Lower leg skin (tissue), 4 donors: ENCODE data around the gene CDCA5. TPM values are rescaled to one million over a fixed set of nuclear protein-coding genes. Genes with fewer than 3 reads are reported as not detected.

Experiments
- DNase-seq, 2 donors: peaks; one replicate each; pipeline ENCODE4 v3.0.0-alpha.2; 2019; ENCODE audit warnings: low spot score in 2 of 2
- H3K4me3 ChIP-seq: fragments of 200-600 bp; sonication (generic); 2 replicates; pipeline ENCODE4 v1.5.1; 2017; ENCODE audit warnings: mild to moderate bottlenecking, low read depth; ENCODE audit not compliant: poor library complexity, severe bottlenecking
- CTCF ChIP-seq, 3 donors: fragments of 450-650 bp; IDR thresholded peaks; one replicate each; pipeline ENCODE4 v1.5.1; 2016; ENCODE audit warnings: antibody characterized with exemption in 3 of 3, mild to moderate bottlenecking in 3 of 3, moderate library complexity in 2 of 3
- POLR2A ChIP-seq, 2 donors: fragments of 450-650 bp; IDR thresholded peaks; one replicate each; pipeline ENCODE4 v1.6.1; 2016 to 2017; ENCODE audit warnings: antibody characterized with exemption in 2 of 2, mild to moderate bottlenecking in 1 of 2, moderate library complexity in 1 of 2
- WGBS, 2 donors: methylation state at CpG; one replicate each; pipeline ENCODE4 v1.1.5; 2018; 5-methylcytosine and 5-hydroxymethylcytosine counted together
- intact Hi-C: fragments of 100-400 bp; cut with DNase I; formaldehyde crosslinking; loops from one replicate; pipeline ENCODE4 v1.15.0; 2023; ENCODE audit warnings: low total_unique reads
- total RNA-seq, 4 donors: library from RNA; depleted of rRNA; stranded (reverse); fragments of >200 nt; gene quantifications; one replicate each; pipeline ENCODE4 v1.1.0, GENCODE V29; 2016

CDCA5 gene
- total RNA-seq, 4 donors from 2014 or later, result 1.0 to 2.4 (median 1.7) TPM

- no peak overlapping the region for H3K4me3 ChIP-seq
- intact Hi-C loops, result no loop called here
- WGBS, 2 donors, result 73 to 87% methylated on average over 22 of the region's 22 CpGs
- TF ChIP-seq POLR2A (IDR thresholded peaks at IDR 0.05), result no peak
- TF ChIP-seq CTCF (IDR thresholded peaks at IDR 0.05), result no peak
- no peak for DNase-seq
Measured at GRCh38 chr11:65095427-65095826, 11.6 kb upstream of the CDCA5 start.

- WGBS, 2 donors, result 90% methylated on average over 4 of the region's 4 CpGs
- H3K4me3 ChIP-seq, result no peak overlapping the region
- TF ChIP-seq CTCF (IDR thresholded peaks at IDR 0.05) (no peak), POLR2A (IDR thresholded peaks at IDR 0.05) (no peak)
- intact Hi-C loops, result no loop called here
- no peak for DNase-seq
Measured at GRCh38 chr11:65090628-65091027, 6.8 kb upstream of the CDCA5 start.

- TF ChIP-seq CTCF (IDR thresholded peaks at IDR 0.05), result no peak
- TF ChIP-seq POLR2A (IDR thresholded peaks at IDR 0.05), result no peak
Measured at GRCh38 chr11:65089621-65090020, 5.8 kb upstream of the CDCA5 start.

GRCh38 chr11:65087827-65088226 lies 4.0 kb upstream of the CDCA5 start:
- 92% methylated on average over 10 to 15 of the region's 15 CpGs for WGBS, 2 donors
- DNase-seq, result no peak
- intact Hi-C loops, result loop anchor here (10.0 kb wide), 1 partner anchor 73 kb away; the partner anchor contains the start of gene ARL2
- TF ChIP-seq POLR2A (IDR thresholded peaks at IDR 0.05) (no peak), CTCF (IDR thresholded peaks at IDR 0.05) (no peak)
- H3K4me3 ChIP-seq, result no peak overlapping the region

More at GRCh38 chr11:65089621-65090020, 5.8 kb upstream of the CDCA5 start:
- no peak for DNase-seq
- intact Hi-C loops, result loop anchor here (10.0 kb wide), 1 partner anchor 75 kb away; the partner anchor contains the start of gene ARL2
- WGBS, 2 donors, result 86 to 87% methylated on average over 4 of the region's 4 CpGs
- H3K4me3 ChIP-seq, result no peak overlapping the region

- H3K4me3 ChIP-seq, result no peak overlapping the region
- intact Hi-C loops, result loop anchor here (10.0 kb wide), 1 partner anchor 72 kb away; the partner anchor contains the start of gene ARL2
- 91 to 94% methylated on average over 11 of the region's 11 CpGs for WGBS, 2 donors
- DNase-seq, result no peak
- no peak for TF ChIP-seq CTCF (IDR thresholded peaks at IDR 0.05)
- TF ChIP-seq POLR2A (IDR thresholded peaks at IDR 0.05), result no peak
Measured at GRCh38 chr11:65087216-65087615, 3.4 kb upstream of the CDCA5 start.

- intact Hi-C loops, result loop anchor here (10.0 kb wide), 1 partner anchor 72 kb away; the partner anchor contains the start of gene ARL2
- 84 to 90% methylated on average over 7 to 9 of the region's 9 CpGs for WGBS, 2 donors
Measured at GRCh38 chr11:65086809-65087208, 3.0 kb upstream of the CDCA5 start.

More at GRCh38 chr11:65086809-65087208, 3.0 kb upstream of the CDCA5 start:
- no peak for DNase-seq
- no peak overlapping the region for H3K4me3 ChIP-seq
- TF ChIP-seq CTCF (IDR thresholded peaks at IDR 0.05) (no peak), POLR2A (IDR thresholded peaks at IDR 0.05) (no peak)
